Measurements from ENCODE around the gene ZDHHC14. TPM values are rescaled to one million over a fixed set of nuclear protein-coding genes. Genes with fewer than 3 reads are reported as not detected.

The ZDHHC14 gene
- total RNA-seq, 1 experiment from 2014 or later = 1.7 TPM

- Histone ChIP-seq H2BK12ac (ENCODE audit: insufficient read length, low read depth, low read length) (no peak overlapping the region), H3K18ac (ENCODE audit: insufficient read length, low read depth, low read length) (no peak overlapping the region), H3K9me3 (ENCODE audit: control insufficient read depth, low read depth, low read length) (no peaks in the 10 kb centered on the region), H2BK20ac (ENCODE audit: low read depth, low read length, poor library complexity, severe bottlenecking) (no peak overlapping the region), H2BK120ac (ENCODE audit: low read depth, low read length, poor library complexity, severe bottlenecking) (no peak overlapping the region), H3K27ac (ENCODE audit: insufficient read length, low read depth, low read length) (no peak overlapping the region), H3K27me3 (ENCODE audit: insufficient read depth, low read length) (no peaks in the 10 kb centered on the region), H3K9ac (ENCODE audit: extremely low read depth, insufficient read length, low read length) (no peak overlapping the region), H3K56ac (ENCODE audit: insufficient read length, low read depth, low read length) (no peak overlapping the region), H3K79me1 (ENCODE audit: insufficient read depth, low read depth, low read length, poor library complexity, severe bottlenecking) (no peaks in the 10 kb centered on the region), H4K5ac (ENCODE audit: insufficient read length, low read depth, low read length) (no peak overlapping the region), H4K8ac (replicated peaks; ENCODE audit: insufficient read length, low read depth, low read length) (no peak overlapping the region), H3K4me1 (ENCODE audit: insufficient read depth, low read length) (peaks cover 2% of the 10 kb centered on the region; the same call in 1 of the 2 replicates), H3K23ac (ENCODE audit: insufficient read length, low read depth, low read length) (no peak overlapping the region), H3K23me2 (ENCODE audit: insufficient read length, low read depth, low read length, poor library complexity, severe bottlenecking) (no peaks in the 10 kb centered on the region), H2AK5ac (ENCODE audit: insufficient read length, low read length) (no peak overlapping the region), H3K4me2 (ENCODE audit: insufficient read depth, insufficient read length, low read length) (no peak overlapping the region), H3K4ac (ENCODE audit: low read depth, low read length) (no peak overlapping the region), H3K79me2 (ENCODE audit: insufficient read depth, low read length) (no peaks in the 10 kb centered on the region), H2BK5ac (ENCODE audit: insufficient read length, low read length) (no peak overlapping the region), H3K14ac (ENCODE audit: insufficient read depth, low read length) (no peak overlapping the region), H4K91ac (ENCODE audit: insufficient read length, low read depth, low read length) (no peak overlapping the region), H3T11ph (ENCODE audit: low read length) (no peak overlapping the region), H2AFZ (ENCODE audit: low read length) (no peak overlapping the region), H2BK15ac (ENCODE audit: low read depth, low read length) (no peak overlapping the region), H4K20me1 (ENCODE audit: control insufficient read depth, insufficient read depth, insufficient read length) (no peaks in the 10 kb centered on the region)
- Mint-ChIP-seq H3K27ac (no peak overlapping the region), H3K27me3 (ENCODE audit: low read depth) (no peaks in the 10 kb centered on the region; the same call in 1 of the 2 replicates), H3K4me1 (peaks cover 11 to 16% of the 10 kb centered on the region in 2 experiments), H3K4me3 (no peak overlapping the region), H3K9me3 (peaks cover 0 to 3% of the 10 kb centered on the region in 2 experiments; a peak in 2 of 5 replicates), H3K36me3 (ENCODE audit: insufficient read depth in 1 of 3, low read depth in 3 of 3) (peaks cover 0 to 9% (median 0%) of the 10 kb centered on the region in 3 experiments; a peak in 3 of 7 replicates)
- DNase-seq = no peak
- no CpG with 5 or more reads among the region's 5 CpGs for WGBS (ENCODE audit: extremely low coverage, insufficient read length, low lambda C conversion rate)
- no peak for TF ChIP-seq CTCF (conservative IDR thresholded peaks at IDR 0.05)
Observed at GRCh38 chr6:157571950-157572349, 191.0 kb downstream of the ZDHHC14 start.

Data from H9 (cell line).